ENCODE results near the gene TNFAIP6. TPM values are rescaled to one million over a fixed set of nuclear protein-coding genes. Genes with fewer than 3 reads are reported as not detected.

The TNFAIP6 gene
- total and polyA plus RNA-seq, 2 experiments from 2014 or later = 4.5 to 10.2 TPM

- in situ Hi-C loops (cut with MboI) = no loop called here
- H3K36me3 ChIP-seq (ENCODE audit: low read depth) = no peaks in the 10 kb centered on the region
- no peaks in the 10 kb centered on the region for H3K27me3 ChIP-seq (replicated peaks; ENCODE audit: insufficient read depth)
- no peaks in the 10 kb centered on the region for H3K9me3 ChIP-seq (ENCODE audit: low read depth)
- 95 to 98% methylated on average over 2 of the region's 2 CpGs for whole genome bisulfite sequencing, 2 experiments (ENCODE audit: low coverage in 1 of 2, low lambda C conversion rate in 2 of 2, missing lambda C conversion rate in 2 of 2)
- H4K20me1 ChIP-seq (ENCODE audit: insufficient read depth) = no peaks in the 10 kb centered on the region
- H3K4me1 ChIP-seq (ENCODE audit: insufficient read depth) = no peaks in the 10 kb centered on the region
- H2AFZ ChIP-seq = no peak overlapping the region
- no peaks in the 10 kb centered on the region for H3F3A ChIP-seq (ENCODE audit: insufficient read depth)
- no peak overlapping the region for H3K4me3 ChIP-seq
- no peaks in the 10 kb centered on the region for H3K9me2 ChIP-seq (ENCODE audit: insufficient read depth)
- no peak overlapping the region for H3K9ac ChIP-seq
- H3K79me2 ChIP-seq (ENCODE audit: insufficient read depth) = no peaks in the 10 kb centered on the region
- DNase-seq = no peak
- H3K4me2 ChIP-seq (ENCODE audit: unreplicated experiment) = no peak overlapping the region
- H3K27ac ChIP-seq = no peak overlapping the region
- TF ChIP-seq EZH2 (IDR thresholded peaks at IDR 0.05; ENCODE audit: insufficient read depth, poor library complexity, severe bottlenecking) (no peak), EZH2phosphoT487 (IDR thresholded peaks at IDR 0.05; ENCODE audit: insufficient read depth, low read depth) (no peak)
Measured at GRCh38 chr2:151344906-151345305, 12.5 kb upstream of the TNFAIP6 start.

GRCh38 chr2:151347294-151347693 is 10.1 kb upstream of the TNFAIP6 start:
- Histone ChIP-seq H3K4me2 (ENCODE audit: unreplicated experiment) (no peak overlapping the region), H3K27ac (no peak overlapping the region), H3K4me3 (no peak overlapping the region), H3K9me3 (ENCODE audit: low read depth) (no peaks in the 10 kb centered on the region), H3K9me2 (ENCODE audit: insufficient read depth) (no peaks in the 10 kb centered on the region), H2AFZ (no peak overlapping the region), H4K20me1 (ENCODE audit: insufficient read depth) (no peaks in the 10 kb centered on the region), H3K9ac (no peak overlapping the region), H3K4me1 (ENCODE audit: insufficient read depth) (0 out of 2 replicates have a peak, but pooled peaks cover 7% of the 10 kb centered on the region), H3K36me3 (ENCODE audit: low read depth) (no peaks in the 10 kb centered on the region), H3K27me3 (replicated peaks; ENCODE audit: insufficient read depth) (no peaks in the 10 kb centered on the region), H3F3A (ENCODE audit: insufficient read depth) (no peaks in the 10 kb centered on the region; the same call in 1 of the 2 replicates), H3K79me2 (ENCODE audit: insufficient read depth) (no peaks in the 10 kb centered on the region)
- no peak for TF ChIP-seq EZH2phosphoT487 (IDR thresholded peaks at IDR 0.05; ENCODE audit: insufficient read depth, low read depth)
- TF ChIP-seq EZH2 (IDR thresholded peaks at IDR 0.05; ENCODE audit: insufficient read depth, poor library complexity, severe bottlenecking) = no peak
- in situ Hi-C loops (cut with MboI) = no loop called here
- DNase-seq = no peak

DNA sequence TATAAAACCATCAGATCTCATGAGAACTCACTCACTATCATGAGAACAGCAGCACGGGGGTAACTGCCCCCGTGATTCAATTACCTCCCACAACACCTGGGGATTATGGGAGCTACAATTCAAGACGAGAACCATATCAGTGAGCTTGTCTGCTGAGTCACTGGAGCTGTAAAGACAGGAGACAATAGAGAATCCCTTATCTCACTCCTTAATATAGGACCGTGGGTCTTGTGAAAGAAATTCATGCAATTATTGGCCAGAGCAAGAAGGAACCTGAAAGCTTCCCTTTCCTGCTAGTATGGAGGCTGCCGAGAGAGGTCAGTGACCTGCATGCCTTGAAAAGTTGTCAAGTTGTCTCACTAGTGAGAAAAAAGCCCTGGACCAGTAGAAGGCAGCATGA is 9.5 kb upstream of the TNFAIP6 start:
- Histone ChIP-seq H3K79me2 (ENCODE audit: insufficient read depth) (no peaks in the 10 kb centered on the region), H3K27ac (no peak overlapping the region), H3K4me3 (no peak overlapping the region), H3K9ac (no peak overlapping the region), H3K4me2 (ENCODE audit: unreplicated experiment) (no peak overlapping the region), H3K36me3 (ENCODE audit: low read depth) (no peaks in the 10 kb centered on the region), H2AFZ (no peak overlapping the region), H3K9me2 (ENCODE audit: insufficient read depth) (no peaks in the 10 kb centered on the region), H4K20me1 (ENCODE audit: insufficient read depth) (no peaks in the 10 kb centered on the region), H3F3A (ENCODE audit: insufficient read depth) (no peaks in the 10 kb centered on the region; the same call in 1 of the 2 replicates), H3K27me3 (replicated peaks; ENCODE audit: insufficient read depth) (no peaks in the 10 kb centered on the region), H3K9me3 (ENCODE audit: low read depth) (no peaks in the 10 kb centered on the region), H3K4me1 (ENCODE audit: insufficient read depth) (0 out of 2 replicates have a peak, but pooled peaks cover 7% of the 10 kb centered on the region)
- TF ChIP-seq EZH2 (IDR thresholded peaks at IDR 0.05; ENCODE audit: insufficient read depth, poor library complexity, severe bottlenecking) (no peak), EZH2phosphoT487 (IDR thresholded peaks at IDR 0.05; ENCODE audit: insufficient read depth, low read depth) (no peak)
- no peak for DNase-seq
- in situ Hi-C loops (cut with MboI) = no loop called here
- 93 to 97% methylated on average over 4 to 5 of the region's 5 CpGs for WGBS, 2 experiments (ENCODE audit: low coverage in 1 of 2, low lambda C conversion rate in 2 of 2, missing lambda C conversion rate in 2 of 2)

GRCh38 chr2:151350579-151351195 is 6.7 kb upstream of the TNFAIP6 start:
- Histone ChIP-seq H3K9ac (no peak overlapping the region), H3K36me3 (ENCODE audit: low read depth) (no peaks in the 10 kb centered on the region), H3K4me1 (ENCODE audit: insufficient read depth) (0 out of 2 replicates have a peak, but pooled peaks cover 7% of the 10 kb centered on the region), H3F3A (ENCODE audit: insufficient read depth) (no peaks in the 10 kb centered on the region; the same call in 1 of the 2 replicates), H3K27ac (no peak overlapping the region), H3K4me2 (ENCODE audit: unreplicated experiment) (no peak overlapping the region), H3K4me3 (no peak overlapping the region), H3K9me3 (ENCODE audit: low read depth) (no peaks in the 10 kb centered on the region), H3K27me3 (replicated peaks; ENCODE audit: insufficient read depth) (no peaks in the 10 kb centered on the region), H4K20me1 (ENCODE audit: insufficient read depth) (no peaks in the 10 kb centered on the region), H2AFZ (no peak overlapping the region), H3K79me2 (ENCODE audit: insufficient read depth) (no peaks in the 10 kb centered on the region), H3K9me2 (ENCODE audit: insufficient read depth) (no peaks in the 10 kb centered on the region)
- WGBS, 2 experiments (ENCODE audit: low coverage in 1 of 2, low lambda C conversion rate in 2 of 2, missing lambda C conversion rate in 2 of 2) = 46 to 47% methylated on average over 4 of the region's 4 CpGs
- TF ChIP-seq EZH2phosphoT487 (IDR thresholded peaks at IDR 0.05; ENCODE audit: insufficient read depth, low read depth) (no peak), EZH2 (IDR thresholded peaks at IDR 0.05; ENCODE audit: insufficient read depth, poor library complexity, severe bottlenecking) (no peak)
- in situ Hi-C loops (cut with MboI) = no loop called here
- peak; percentile 32 for DNase-seq

Data from GM23248 (cell line).